SK-N-SH treated with all-trans-retinoic acid at 6 μM for 48 hours (cell line): Measurements from ENCODE around the gene TMEM207.

Experiments used
- CREB5 ChIP-seq: fragments of 250-450 bp; sonication (Bioruptor Pico); IDR thresholded peaks from 2 replicates; pipeline ENCODE4 v1.5.1; 2020; ENCODE audit warnings: low read depth, mild to moderate bottlenecking, moderate library complexity
- OSR1 ChIP-seq: fragments of 250-450 bp; sonication (Bioruptor Pico); IDR thresholded peaks from 2 replicates; pipeline ENCODE4 v1.8.0; 2022; ENCODE audit warnings: moderate library complexity, mild to moderate bottlenecking, inconsistent platforms
- TCF4 ChIP-seq: fragments of 250-450 bp; sonication (Bioruptor Pico); IDR thresholded peaks from 2 replicates; pipeline ENCODE4 v1.8.0; 2021; ENCODE audit warnings: mild to moderate bottlenecking, moderate library complexity, borderline replicate concordance
- TSHZ2 ChIP-seq: fragments of 250-450 bp; sonication (Bioruptor Pico); IDR thresholded peaks from 2 replicates; pipeline ENCODE4 v1.5.0; 2020; ENCODE audit warnings: mild to moderate bottlenecking, moderate library complexity

DNA sequence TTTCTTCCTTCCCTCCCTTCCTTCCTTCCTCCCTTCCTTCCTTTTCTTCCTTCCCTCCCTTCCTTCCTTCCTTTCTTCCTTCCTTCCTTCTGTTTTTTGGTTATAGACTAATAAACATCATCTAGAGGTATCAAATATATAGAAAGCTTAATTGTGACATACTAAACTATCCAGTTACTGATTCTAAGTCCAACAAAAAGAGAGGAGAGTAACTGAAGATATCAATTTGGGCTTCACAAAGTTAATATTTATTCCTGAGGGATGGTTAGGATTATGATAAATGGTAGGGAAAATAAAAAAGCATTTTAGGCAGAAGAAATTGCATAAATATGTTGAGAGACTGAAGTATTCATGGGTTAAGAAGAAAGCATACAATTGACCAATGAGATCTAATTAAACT lies 69.5 kb downstream of the TMEM207 start:
- TF ChIP-seq TSHZ2 (no peak), OSR1 (CRISPR knock-in tag) (no peak), TCF4 (CRISPR knock-in tag) (no peak), CREB5 (no peak)
